HepG2 (cell line): ENCODE data around the gene IRF7. TPM values are rescaled to one million over a fixed set of nuclear protein-coding genes. Genes with fewer than 3 reads are reported as not detected.
A peak's percentile ranks its signal among the peaks of the same experiment; 100 is the strongest.

Experiments
- BORCS8-MEF2B ChIP-seq: sonication (generic); formaldehyde crosslinking; IDR thresholded peaks from 2 replicates; pipeline ENCODE4 v1.8.0; 2022; ENCODE audit warnings: mild to moderate bottlenecking, missing genetic modification reagents
- DMAP1 ChIP-seq: IDR thresholded peaks from 2 replicates; pipeline ENCODE4 v1.6.1; 2016
- GATA4 ChIP-seq: sonication (generic); IDR thresholded peaks from 2 replicates; pipeline ENCODE4 v1.6.1; 2016; ENCODE audit warnings: antibody characterized with exemption, low read depth, borderline replicate concordance
- KLF11 ChIP-seq: IDR thresholded peaks from 2 replicates; pipeline ENCODE4 v1.6.1; 2016; ENCODE audit warnings: missing compliant biosample characterization
- KLF15 ChIP-seq: sonication (generic); formaldehyde crosslinking; IDR thresholded peaks from 2 replicates; pipeline ENCODE4 v1.8.1; 2023; ENCODE audit warnings: borderline replicate concordance, mild to moderate bottlenecking, inconsistent platforms, missing genetic modification reagents, mixed read lengths
- NPAS2 ChIP-seq: sonication (generic); formaldehyde crosslinking; IDR thresholded peaks from 2 replicates; pipeline ENCODE4 v1.8.0; 2022; ENCODE audit warnings: mild to moderate bottlenecking, missing genetic modification reagents, borderline replicate concordance
- PRDM4 ChIP-seq: sonication (generic); formaldehyde crosslinking; IDR thresholded peaks from 2 replicates; pipeline ENCODE4 v1.9.0; 2021; ENCODE audit warnings: missing genetic modification reagents, borderline replicate concordance
- RCOR2 ChIP-seq: IDR thresholded peaks from 2 replicates; pipeline ENCODE4 v1.6.1; 2016; ENCODE audit warnings: missing biosample characterization, missing genetic modification reagents
- SMAD3 ChIP-seq: sonication (generic); formaldehyde crosslinking; IDR thresholded peaks from 2 replicates; pipeline ENCODE4 v1.4.0; 2020; ENCODE audit warnings: missing genetic modification reagents
- SRSF1 ChIP-seq: fragments of 200-400 bp; formaldehyde crosslinking; optimal IDR thresholded peaks from 2 replicates; pipeline ENCODE3; 2017; ENCODE audit warnings: mild to moderate bottlenecking, low read depth, low read length, moderate library complexity
- SYNCRIP ChIP-seq: fragments of 200-400 bp; formaldehyde crosslinking; IDR thresholded peaks from 2 replicates; pipeline ENCODE4 v1.6.1; 2018; ENCODE audit warnings: mild to moderate bottlenecking, low read depth, low read length; ENCODE audit not compliant: insufficient read depth
- ZBTB2 ChIP-seq: sonication (generic); formaldehyde crosslinking; IDR thresholded peaks from 2 replicates; pipeline ENCODE4 v1.8.0; 2022; ENCODE audit warnings: low read depth, missing genetic modification reagents
- ZFP82 ChIP-seq: sonication (generic); formaldehyde crosslinking; IDR thresholded peaks from 2 replicates; pipeline ENCODE4 v1.5.1; 2020; ENCODE audit warnings: mild to moderate bottlenecking, missing genetic modification reagents, borderline replicate concordance
- ZFP90 ChIP-seq: sonication (generic); formaldehyde crosslinking; IDR thresholded peaks from 2 replicates; pipeline ENCODE4 v1.8.0; 2022; ENCODE audit warnings: missing genetic modification reagents, mild to moderate bottlenecking, inconsistent platforms, borderline replicate concordance
- ZMYM3 ChIP-seq: sonication (generic); formaldehyde crosslinking; IDR thresholded peaks from 2 replicates; pipeline ENCODE4 v1.5.1; 2020; ENCODE audit warnings: mild to moderate bottlenecking, missing genetic modification reagents
- ZNF451 ChIP-seq: sonication (generic); formaldehyde crosslinking; IDR thresholded peaks from 2 replicates; pipeline ENCODE4 v1.5.0; 2020; ENCODE audit warnings: mild to moderate bottlenecking, missing genetic modification reagents
- ZNF549 ChIP-seq: sonication (generic); formaldehyde crosslinking; IDR thresholded peaks from 2 replicates; pipeline ENCODE4 v1.5.0; 2020; ENCODE audit warnings: missing genetic modification reagents
- ZNF598 ChIP-seq: sonication (generic); formaldehyde crosslinking; IDR thresholded peaks from 2 replicates; pipeline ENCODE4 v1.5.1; 2020; ENCODE audit warnings: mild to moderate bottlenecking, missing genetic modification reagents, borderline replicate concordance
- ZNF652 ChIP-seq: IDR thresholded peaks from 2 replicates; pipeline ENCODE4 v1.6.1; 2016; ENCODE audit warnings: low read depth, borderline replicate concordance
- ZSCAN12 ChIP-seq: sonication (generic); formaldehyde crosslinking; IDR thresholded peaks from 2 replicates; pipeline ENCODE4 v1.9.0; 2021; ENCODE audit warnings: mild to moderate bottlenecking, missing genetic modification reagents
- polyA plus RNA-seq, 8 experiments: library from polyadenylated mRNA; depleted of rRNA in 3 of 8; stranded (reverse) in 7 of 8; unstranded in 1 of 8; fragments of >200 nt; fragmentation: Illumina TruSeq in 4 of 8; extraction: Trizol in 4 of 8; gene quantifications; 2 replicates each; pipeline versions ENCODE4 v1.2.1 to v1.2.3, GENCODE V29; 2011 to 2016; ENCODE audit warnings: low read depth in 4 of 8, missing spikeins in 1 of 8, mixed read lengths in 1 of 8; ENCODE audit not compliant: insufficient read depth in 1 of 8
- total RNA-seq, 5 experiments: library from RNA; depleted of rRNA; stranded (reverse); fragments of >200 nt; fragmentation: Illumina TruSeq; extraction: Trizol; gene quantifications; 2 replicates each; pipeline ENCODE4 v1.2.3, GENCODE V29; 2016; ENCODE audit warnings: low read depth in 1 of 5
- TF ChIP-seq, protein P1 (sequence below): sonication (generic); formaldehyde crosslinking; IDR thresholded peaks from 2 replicates; pipeline ENCODE4 v1.4.0; 2020; ENCODE audit warnings: missing genetic modification reagents, borderline replicate concordance
- TF ChIP-seq, protein P2 (sequence below): sonication (generic); formaldehyde crosslinking; IDR thresholded peaks from 2 replicates; pipeline ENCODE4 v1.4.0; 2020; ENCODE audit warnings: missing genetic modification reagents

IRF7 gene
- total and polyA plus RNA-seq, 2 of the 13 experiments (the other 11 are each of a cell fraction or from before 2014, with no cell fraction given) = not detected

DNA sequence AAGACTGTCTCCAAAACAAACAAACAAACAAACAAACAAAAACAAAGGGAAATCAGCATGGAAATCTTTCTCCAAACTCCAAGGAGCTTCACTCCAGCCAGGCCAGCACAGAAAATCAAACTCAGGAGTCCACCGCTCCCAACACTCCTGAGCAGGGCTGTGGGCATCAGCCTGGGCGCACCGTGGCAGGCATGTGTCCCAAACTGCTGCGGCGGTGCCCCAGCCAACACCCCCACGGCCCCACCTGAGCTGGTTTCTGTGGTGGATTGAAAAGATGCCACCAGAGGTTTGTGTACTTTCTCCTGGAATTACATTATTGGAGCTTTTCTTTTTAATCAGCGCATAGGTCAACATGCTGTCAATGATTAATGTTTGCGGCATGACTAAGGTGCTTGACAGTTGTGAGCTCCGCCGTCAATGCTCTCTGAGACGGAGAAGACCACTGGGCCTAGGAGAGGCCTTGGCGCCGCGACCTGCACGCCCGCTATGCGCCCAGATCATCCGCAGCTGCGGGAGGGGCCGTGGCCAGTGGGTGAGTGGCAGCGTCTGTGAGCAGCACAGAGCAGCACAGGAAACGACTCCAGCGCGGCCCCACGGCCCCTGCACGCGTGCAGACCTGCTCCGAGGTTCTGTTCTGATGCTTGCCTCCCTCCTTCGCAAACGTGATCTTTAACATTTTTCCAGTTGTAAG is 39.4 kb upstream of the IRF7 start (continued):
- TF ChIP-seq PRDM4 (CRISPR knock-in tag) = no peak
- TF ChIP-seq RCOR2 = no peak
- TF ChIP-seq ZNF652 (CRISPR knock-in tag) = no peak
- no peak for TF ChIP-seq SYNCRIP
- no peak for TF ChIP-seq ZFP82 (CRISPR knock-in tag)
- TF ChIP-seq KLF15 (CRISPR knock-in tag) = no peak
- TF ChIP-seq ZBTB2 (CRISPR knock-in tag) = no peak
- no peak for TF ChIP-seq KLF11
- TF ChIP-seq ZNF549 (CRISPR knock-in tag) = no peak
- no peak for TF ChIP-seq SRSF1
- 0 out of 2 replicates have a peak, but pooled peaks have one; percentile 34 for TF ChIP-seq BORCS8-MEF2B (CRISPR knock-in tag)
- no peak for TF ChIP-seq ZNF451 (CRISPR knock-in tag)
- no peak for TF ChIP-seq ZFP90 (CRISPR knock-in tag)
- TF ChIP-seq NPAS2 (CRISPR knock-in tag) = no peak
- no peak for TF ChIP-seq ZNF598 (CRISPR knock-in tag)
- TF ChIP-seq ZSCAN12 = no peak
- no peak for TF ChIP-seq DMAP1 (CRISPR knock-in tag)
- TF ChIP-seq, protein P1, sequence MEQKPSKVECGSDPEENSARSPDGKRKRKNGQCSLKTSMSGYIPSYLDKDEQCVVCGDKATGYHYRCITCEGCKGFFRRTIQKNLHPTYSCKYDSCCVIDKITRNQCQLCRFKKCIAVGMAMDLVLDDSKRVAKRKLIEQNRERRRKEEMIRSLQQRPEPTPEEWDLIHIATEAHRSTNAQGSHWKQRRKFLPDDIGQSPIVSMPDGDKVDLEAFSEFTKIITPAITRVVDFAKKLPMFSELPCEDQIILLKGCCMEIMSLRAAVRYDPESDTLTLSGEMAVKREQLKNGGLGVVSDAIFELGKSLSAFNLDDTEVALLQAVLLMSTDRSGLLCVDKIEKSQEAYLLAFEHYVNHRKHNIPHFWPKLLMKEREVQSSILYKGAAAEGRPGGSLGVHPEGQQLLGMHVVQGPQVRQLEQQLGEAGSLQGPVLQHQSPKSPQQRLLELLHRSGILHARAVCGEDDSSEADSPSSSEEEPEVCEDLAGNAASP (CRISPR knock-in tag) = no peak
- TF ChIP-seq, protein P2, sequence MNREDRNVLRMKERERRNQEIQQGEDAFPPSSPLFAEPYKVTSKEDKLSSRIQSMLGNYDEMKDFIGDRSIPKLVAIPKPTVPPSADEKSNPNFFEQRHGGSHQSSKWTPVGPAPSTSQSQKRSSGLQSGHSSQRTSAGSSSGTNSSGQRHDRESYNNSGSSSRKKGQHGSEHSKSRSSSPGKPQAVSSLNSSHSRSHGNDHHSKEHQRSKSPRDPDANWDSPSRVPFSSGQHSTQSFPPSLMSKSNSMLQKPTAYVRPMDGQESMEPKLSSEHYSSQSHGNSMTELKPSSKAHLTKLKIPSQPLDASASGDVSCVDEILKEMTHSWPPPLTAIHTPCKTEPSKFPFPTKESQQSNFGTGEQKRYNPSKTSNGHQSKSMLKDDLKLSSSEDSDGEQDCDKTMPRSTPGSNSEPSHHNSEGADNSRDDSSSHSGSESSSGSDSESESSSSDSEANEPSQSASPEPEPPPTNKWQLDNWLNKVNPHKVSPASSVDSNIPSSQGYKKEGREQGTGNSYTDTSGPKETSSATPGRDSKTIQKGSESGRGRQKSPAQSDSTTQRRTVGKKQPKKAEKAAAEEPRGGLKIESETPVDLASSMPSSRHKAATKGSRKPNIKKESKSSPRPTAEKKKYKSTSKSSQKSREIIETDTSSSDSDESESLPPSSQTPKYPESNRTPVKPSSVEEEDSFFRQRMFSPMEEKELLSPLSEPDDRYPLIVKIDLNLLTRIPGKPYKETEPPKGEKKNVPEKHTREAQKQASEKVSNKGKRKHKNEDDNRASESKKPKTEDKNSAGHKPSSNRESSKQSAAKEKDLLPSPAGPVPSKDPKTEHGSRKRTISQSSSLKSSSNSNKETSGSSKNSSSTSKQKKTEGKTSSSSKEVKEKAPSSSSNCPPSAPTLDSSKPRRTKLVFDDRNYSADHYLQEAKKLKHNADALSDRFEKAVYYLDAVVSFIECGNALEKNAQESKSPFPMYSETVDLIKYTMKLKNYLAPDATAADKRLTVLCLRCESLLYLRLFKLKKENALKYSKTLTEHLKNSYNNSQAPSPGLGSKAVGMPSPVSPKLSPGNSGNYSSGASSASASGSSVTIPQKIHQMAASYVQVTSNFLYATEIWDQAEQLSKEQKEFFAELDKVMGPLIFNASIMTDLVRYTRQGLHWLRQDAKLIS = no peak
- TF ChIP-seq SMAD3 (CRISPR knock-in tag) = no peak
- TF ChIP-seq GATA4 = no peak
- TF ChIP-seq ZMYM3 (CRISPR knock-in tag) = no peak
